HepG2 (cell line): Measurements from ENCODE around the gene REP15. TPM values are rescaled to one million over a fixed set of nuclear protein-coding genes. Genes with fewer than 3 reads are reported as not detected.

Experiments used
- ARNTL ChIP-seq: sonication (generic); formaldehyde crosslinking; IDR thresholded peaks from 2 replicates; pipeline ENCODE4 v1.4.0; 2020; ENCODE audit warnings: mild to moderate bottlenecking, missing genetic modification reagents
- ELF3 ChIP-seq: IDR thresholded peaks from 2 replicates; pipeline ENCODE4 v1.6.1; 2016; ENCODE audit warnings: missing genetic modification reagents, missing compliant biosample characterization
- ISL2 ChIP-seq: sonication (generic); formaldehyde crosslinking; IDR thresholded peaks from 2 replicates; pipeline ENCODE4 v1.5.0; 2020; ENCODE audit warnings: missing genetic modification reagents
- KDM3A ChIP-seq: IDR thresholded peaks from 2 replicates; pipeline ENCODE4 v1.6.1; 2018; ENCODE audit warnings: low read depth, missing compliant biosample characterization
- MED1 ChIP-seq: sonication (generic); formaldehyde crosslinking; IDR thresholded peaks from 2 replicates; pipeline ENCODE4 v1.4.0; 2020; ENCODE audit warnings: missing genetic modification reagents
- MEIS1 ChIP-seq: sonication (generic); formaldehyde crosslinking; IDR thresholded peaks from 2 replicates; pipeline ENCODE4 v1.9.0; 2021; ENCODE audit warnings: mild to moderate bottlenecking, missing genetic modification reagents, moderate library complexity, borderline replicate concordance
- MXD4 ChIP-seq: IDR thresholded peaks from 2 replicates; pipeline ENCODE4 v1.6.1; 2016; ENCODE audit warnings: mild to moderate bottlenecking, missing biosample characterization, missing genetic modification reagents
- MXI1 ChIP-seq: IDR thresholded peaks from 3 replicates; pipeline ENCODE4 v1.6.1; 2012; ENCODE audit warnings: low read depth, low read length, inconsistent platforms, borderline replicate concordance
- NFKBIZ ChIP-seq: IDR thresholded peaks from 2 replicates; pipeline ENCODE4 v1.6.1; 2018; ENCODE audit warnings: missing genetic modification reagents, missing compliant biosample characterization
- NR2F1 ChIP-seq, 2 experiments: fragments of 450-650 bp in 1 of 2; formaldehyde crosslinking in 1 of 2; IDR thresholded peaks; 2 replicates each; pipeline versions ENCODE4 v1.5.0 to v1.6.1; 2016 to 2020; ENCODE audit warnings: mild to moderate bottlenecking in 1 of 2, missing compliant biosample characterization in 1 of 2, missing genetic modification reagents in 1 of 2, moderate library complexity in 1 of 2
- RFXANK ChIP-seq: IDR thresholded peaks from 2 replicates; pipeline ENCODE4 v1.6.1; 2016
- RNF2 ChIP-seq: fragments of 450-650 bp; conservative IDR thresholded peaks from 2 replicates; pipeline ENCODE4 v1.6.1; 2016; ENCODE audit warnings: low read depth
- SMARCC2 ChIP-seq: fragments of 450-650 bp; IDR thresholded peaks from 2 replicates; pipeline ENCODE4 v1.6.1; 2017; ENCODE audit warnings: antibody characterized with exemption, mild to moderate bottlenecking
- SOX13 ChIP-seq, 3 experiments: fragments of 450-650 bp in 1 of 3; sonication (generic) in 1 of 3; formaldehyde crosslinking in 1 of 3; IDR thresholded peaks in 2 of 3; conservative IDR thresholded peaks in 1 of 3; 2 replicates each; pipeline versions ENCODE4 v1.5.0 to v1.6.1; 2016 to 2020; ENCODE audit warnings: antibody characterized with exemption in 1 of 3, mild to moderate bottlenecking in 1 of 3, missing compliant biosample characterization in 1 of 3, missing genetic modification reagents in 1 of 3, moderate library complexity in 1 of 3
- SSRP1 ChIP-seq: IDR thresholded peaks from 2 replicates; pipeline ENCODE4 v1.6.1; 2016; ENCODE audit warnings: control low read depth
- TARDBP ChIP-seq: sonication (generic); formaldehyde crosslinking; IDR thresholded peaks from 2 replicates; pipeline ENCODE4 v1.8.0; 2022; ENCODE audit warnings: mild to moderate bottlenecking, missing genetic modification reagents
- TGIF2 ChIP-seq: IDR thresholded peaks from 2 replicates; pipeline ENCODE4 v1.6.1; 2016; ENCODE audit warnings: control low read depth, missing compliant biosample characterization
- YEATS4 ChIP-seq: sonication (generic); formaldehyde crosslinking; IDR thresholded peaks from 2 replicates; pipeline ENCODE4 v1.4.0; 2020; ENCODE audit warnings: missing genetic modification reagents, borderline replicate concordance
- ZC3H13 ChIP-seq: sonication (generic); formaldehyde crosslinking; IDR thresholded peaks from 2 replicates; pipeline ENCODE4 v1.8.1; 2023; ENCODE audit warnings: mild to moderate bottlenecking, missing genetic modification reagents, moderate library complexity
- ZEB1 ChIP-seq: IDR thresholded peaks from 2 replicates; pipeline ENCODE4 v1.6.1; 2012; ENCODE audit warnings: mild to moderate bottlenecking, low read depth, inconsistent platforms; ENCODE audit not compliant: insufficient replicate concordance
- ZKSCAN8 ChIP-seq: IDR thresholded peaks from 2 replicates; pipeline ENCODE4 v1.6.1; 2016; ENCODE audit warnings: borderline replicate concordance, missing genetic modification reagents, missing compliant biosample characterization
- ZNF446 ChIP-seq: sonication (generic); formaldehyde crosslinking; IDR thresholded peaks from 2 replicates; pipeline ENCODE4 v1.5.0; 2020; ENCODE audit warnings: mild to moderate bottlenecking, missing genetic modification reagents
- ZNF570 ChIP-seq: sonication (generic); formaldehyde crosslinking; IDR thresholded peaks from 2 replicates; pipeline ENCODE4 v1.4.0; 2020; ENCODE audit warnings: mild to moderate bottlenecking, missing genetic modification reagents, borderline replicate concordance
- ZNF790 ChIP-seq: sonication (generic); formaldehyde crosslinking; IDR thresholded peaks from 2 replicates; pipeline ENCODE4 v1.8.0; 2022; ENCODE audit warnings: missing genetic modification reagents, mild to moderate bottlenecking, borderline replicate concordance
- polyA plus RNA-seq, 8 experiments: library from polyadenylated mRNA; depleted of rRNA in 3 of 8; stranded (reverse) in 7 of 8; unstranded in 1 of 8; fragments of >200 nt; fragmentation: Illumina TruSeq in 4 of 8; extraction: Trizol in 4 of 8; gene quantifications; 2 replicates each; pipeline versions ENCODE4 v1.2.1 to v1.2.3, GENCODE V29; 2011 to 2016; ENCODE audit warnings: low read depth in 4 of 8, missing spikeins in 1 of 8, mixed read lengths in 1 of 8; ENCODE audit not compliant: insufficient read depth in 1 of 8
- total RNA-seq, 5 experiments: library from RNA; depleted of rRNA; stranded (reverse); fragments of >200 nt; fragmentation: Illumina TruSeq; extraction: Trizol; gene quantifications; 2 replicates each; pipeline ENCODE4 v1.2.3, GENCODE V29; 2016; ENCODE audit warnings: low read depth in 1 of 5
- TF ChIP-seq, protein P1 (sequence below): sonication (generic); formaldehyde crosslinking; IDR thresholded peaks from 2 replicates; pipeline ENCODE4 v1.5.0; 2020; ENCODE audit warnings: mild to moderate bottlenecking, missing genetic modification reagents, borderline replicate concordance

REP15 gene
- total and polyA plus RNA-seq, 2 of the 13 experiments (the other 11 are each of a cell fraction or from before 2014, with no cell fraction given) = 0.12 to 0.64 TPM

- TF ChIP-seq, protein P1, sequence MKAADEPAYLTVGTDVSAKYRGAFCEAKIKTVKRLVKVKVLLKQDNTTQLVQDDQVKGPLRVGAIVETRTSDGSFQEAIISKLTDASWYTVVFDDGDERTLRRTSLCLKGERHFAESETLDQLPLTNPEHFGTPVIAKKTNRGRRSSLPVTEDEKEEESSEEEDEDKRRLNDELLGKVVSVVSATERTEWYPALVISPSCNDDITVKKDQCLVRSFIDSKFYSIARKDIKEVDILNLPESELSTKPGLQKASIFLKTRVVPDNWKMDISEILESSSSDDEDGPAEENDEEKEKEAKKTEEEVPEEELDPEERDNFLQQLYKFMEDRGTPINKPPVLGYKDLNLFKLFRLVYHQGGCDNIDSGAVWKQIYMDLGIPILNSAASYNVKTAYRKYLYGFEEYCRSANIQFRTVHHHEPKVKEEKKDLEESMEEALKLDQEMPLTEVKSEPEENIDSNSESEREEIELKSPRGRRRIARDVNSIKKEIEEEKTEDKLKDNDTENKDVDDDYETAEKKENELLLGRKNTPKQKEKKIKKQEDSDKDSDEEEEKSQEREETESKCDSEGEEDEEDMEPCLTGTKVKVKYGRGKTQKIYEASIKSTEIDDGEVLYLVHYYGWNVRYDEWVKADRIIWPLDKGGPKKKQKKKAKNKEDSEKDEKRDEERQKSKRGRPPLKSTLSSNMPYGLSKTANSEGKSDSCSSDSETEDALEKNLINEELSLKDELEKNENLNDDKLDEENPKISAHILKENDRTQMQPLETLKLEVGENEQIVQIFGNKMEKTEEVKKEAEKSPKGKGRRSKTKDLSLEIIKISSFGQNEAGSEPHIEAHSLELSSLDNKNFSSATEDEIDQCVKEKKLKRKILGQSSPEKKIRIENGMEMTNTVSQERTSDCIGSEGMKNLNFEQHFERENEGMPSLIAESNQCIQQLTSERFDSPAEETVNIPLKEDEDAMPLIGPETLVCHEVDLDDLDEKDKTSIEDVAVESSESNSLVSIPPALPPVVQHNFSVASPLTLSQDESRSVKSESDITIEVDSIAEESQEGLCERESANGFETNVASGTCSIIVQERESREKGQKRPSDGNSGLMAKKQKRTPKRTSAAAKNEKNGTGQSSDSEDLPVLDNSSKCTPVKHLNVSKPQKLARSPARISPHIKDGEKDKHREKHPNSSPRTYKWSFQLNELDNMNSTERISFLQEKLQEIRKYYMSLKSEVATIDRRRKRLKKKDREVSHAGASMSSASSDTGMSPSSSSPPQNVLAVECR (CRISPR knock-in tag) = peak; percentile 96
- TF ChIP-seq MED1 (CRISPR knock-in tag) = peak; percentile 87
- no peak for TF ChIP-seq ZNF790
- peak; percentile 98 for TF ChIP-seq YEATS4 (CRISPR knock-in tag)
- no peak; the same call in 1 of the 2 replicates for TF ChIP-seq SSRP1 (CRISPR knock-in tag)
- peak; percentile 82 for TF ChIP-seq MXD4 (CRISPR knock-in tag)
- peak; percentile 85 for TF ChIP-seq ISL2 (CRISPR knock-in tag)
- TF ChIP-seq MXI1 = peak; percentile 89
- no peak for TF ChIP-seq ZNF570
- TF ChIP-seq ELF3 (CRISPR knock-in tag) = peak; percentile 78
- TF ChIP-seq RFXANK (CRISPR knock-in tag) = no peak
- peak; percentile 91 for TF ChIP-seq TARDBP (CRISPR knock-in tag)
- TF ChIP-seq SOX13 (IDR thresholded peaks at IDR 0.05) = 0 out of 2 replicates have a peak, but pooled peaks have one; percentile 5
- peak in 1 of 2 experiments; percentile 67; a peak in 2 of 4 replicates for TF ChIP-seq SOX13 (CRISPR knock-in tag; conservative IDR thresholded peaks at IDR 0.05 in 1 of 2, IDR thresholded peaks at IDR 0.05 in 1 of 2)
- no peak for TF ChIP-seq SMARCC2
- peak; percentile 74 for TF ChIP-seq MEIS1
- peak; percentile 29 for TF ChIP-seq ZEB1
- TF ChIP-seq ZC3H13 = peak; percentile 82
- TF ChIP-seq RNF2 = peak; percentile 68
- peak; percentile 67; the same call in 1 of the 2 replicates for TF ChIP-seq ARNTL (CRISPR knock-in tag)
- TF ChIP-seq KDM3A (CRISPR knock-in tag) = peak; percentile 85
- TF ChIP-seq TGIF2 (CRISPR knock-in tag) = peak; percentile 87
- TF ChIP-seq ZNF446 (CRISPR knock-in tag) = no peak
- peak; percentile 33; the same call in 1 of the 2 replicates for TF ChIP-seq NFKBIZ (CRISPR knock-in tag)
- no peak for TF ChIP-seq NR2F1 (CRISPR knock-in tag; IDR thresholded peaks at IDR 0.05)
- peak; percentile 58; the same call in 1 of the 2 replicates for TF ChIP-seq ZKSCAN8 (CRISPR knock-in tag)
Measured at GRCh38 chr12:27710592-27711316, 14.5 kb downstream of the REP15 start, which contains the start of gene MRPS35 (continued).
